ENCODE measurements around the gene LIG3. TPM values are rescaled to one million over a fixed set of nuclear protein-coding genes. Genes with fewer than 3 reads are reported as not detected.

Gene LIG3
- total RNA-seq, 1 experiment from 2014 or later = 25.5 TPM

DNA sequence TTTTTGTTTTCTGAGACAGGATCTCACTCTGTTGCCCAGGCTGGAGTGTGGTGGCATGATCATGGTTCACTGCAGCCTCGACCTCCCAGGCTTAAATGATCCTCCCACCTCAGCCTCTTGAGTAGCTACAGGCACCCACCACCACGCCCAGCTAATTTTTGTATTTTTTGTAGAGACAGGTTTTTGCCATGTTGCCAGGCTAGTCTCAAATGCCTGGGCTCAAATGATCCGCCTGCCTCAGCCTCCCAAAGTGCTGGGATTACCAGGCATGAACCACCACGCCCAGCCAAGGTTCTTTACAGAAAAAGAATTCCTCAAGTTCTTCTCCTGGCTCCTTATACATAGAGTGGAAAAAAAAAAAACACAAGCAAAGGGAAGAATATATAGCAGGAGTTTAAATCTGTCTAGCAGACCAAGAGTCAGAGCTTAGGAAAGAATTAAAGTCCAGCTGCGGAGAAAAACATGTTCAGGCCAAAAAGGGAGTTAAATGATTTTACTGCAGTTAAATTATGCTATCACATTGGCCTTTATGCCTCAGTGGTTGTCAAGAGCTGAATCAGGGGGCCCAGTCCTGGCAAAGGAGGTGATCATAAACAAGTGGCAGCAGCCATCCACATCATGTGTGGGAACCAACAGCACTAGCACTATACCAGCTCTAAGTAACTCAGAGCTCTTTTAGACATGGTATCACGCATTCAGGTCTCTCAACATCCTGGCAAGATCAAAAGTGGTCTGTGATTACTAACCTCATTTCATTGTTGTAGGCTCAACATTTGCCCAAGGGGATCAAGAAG lies 39.3 kb downstream of the LIG3 start:
- ChIA-PET CTCF (no interaction called here), POLR2A (ENCODE audit: unreplicated experiment) (interaction anchor here (0.6 kb wide), 1 partner anchor 68 kb away, joined by 6 read pairs; no protein-coding TSS in a partner anchor)
- no peaks in the 10 kb centered on the region for H3K79me2 ChIP-seq (ENCODE audit: low read depth)
- no TSS peak for BruUV-seq (replicated peaks)
- no peaks in the 10 kb centered on the region for H3K36me3 ChIP-seq (ENCODE audit: low read depth)
- H3K9me3 ChIP-seq (ENCODE audit: insufficient read depth, low read depth) = no peaks in the 10 kb centered on the region
- peaks cover 7% of the 10 kb centered on the region; the same call in 1 of the 2 replicates for H4K20me1 ChIP-seq (ENCODE audit: insufficient read depth)
- intact Hi-C loops (cut with micrococcal nuclease; ENCODE audit: unreplicated experiment) = loop anchor here (1.0 to 5.0 kb wide), 2 partner anchors 16 to 68 kb away; no protein-coding TSS in a partner anchor
- no peaks in the 10 kb centered on the region for H3K27me3 ChIP-seq (ENCODE audit: insufficient read depth, low read depth)
- peaks cover 29% of the 10 kb centered on the region; the same call in 1 of the 2 replicates for H3F3A ChIP-seq (ENCODE audit: insufficient read depth, low read depth)
- peak overlapping the region; percentile 38 for H3K4me2 ChIP-seq
- H3K4me3 ChIP-seq = no peak overlapping the region
- H3K4me1 ChIP-seq (replicated peaks; ENCODE audit: insufficient read depth) = peaks cover 35% of the 10 kb centered on the region
- DNase-seq = no peak
- 0 out of 2 replicates have a peak overlapping the region, but pooled peaks have one; percentile 24 for H3K27ac ChIP-seq
- TF ChIP-seq EZH2 (IDR thresholded peaks at IDR 0.05; ENCODE audit: low read depth) = no peak
- TF ChIP-seq, protein P1, sequence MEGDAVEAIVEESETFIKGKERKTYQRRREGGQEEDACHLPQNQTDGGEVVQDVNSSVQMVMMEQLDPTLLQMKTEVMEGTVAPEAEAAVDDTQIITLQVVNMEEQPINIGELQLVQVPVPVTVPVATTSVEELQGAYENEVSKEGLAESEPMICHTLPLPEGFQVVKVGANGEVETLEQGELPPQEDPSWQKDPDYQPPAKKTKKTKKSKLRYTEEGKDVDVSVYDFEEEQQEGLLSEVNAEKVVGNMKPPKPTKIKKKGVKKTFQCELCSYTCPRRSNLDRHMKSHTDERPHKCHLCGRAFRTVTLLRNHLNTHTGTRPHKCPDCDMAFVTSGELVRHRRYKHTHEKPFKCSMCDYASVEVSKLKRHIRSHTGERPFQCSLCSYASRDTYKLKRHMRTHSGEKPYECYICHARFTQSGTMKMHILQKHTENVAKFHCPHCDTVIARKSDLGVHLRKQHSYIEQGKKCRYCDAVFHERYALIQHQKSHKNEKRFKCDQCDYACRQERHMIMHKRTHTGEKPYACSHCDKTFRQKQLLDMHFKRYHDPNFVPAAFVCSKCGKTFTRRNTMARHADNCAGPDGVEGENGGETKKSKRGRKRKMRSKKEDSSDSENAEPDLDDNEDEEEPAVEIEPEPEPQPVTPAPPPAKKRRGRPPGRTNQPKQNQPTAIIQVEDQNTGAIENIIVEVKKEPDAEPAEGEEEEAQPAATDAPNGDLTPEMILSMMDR (conservative IDR thresholded peaks at IDR 0.05) = no peak
- no peak overlapping the region for H2AFZ ChIP-seq
- no peaks in the 10 kb centered on the region for H3K9me2 ChIP-seq (ENCODE audit: insufficient read depth)

DNA sequence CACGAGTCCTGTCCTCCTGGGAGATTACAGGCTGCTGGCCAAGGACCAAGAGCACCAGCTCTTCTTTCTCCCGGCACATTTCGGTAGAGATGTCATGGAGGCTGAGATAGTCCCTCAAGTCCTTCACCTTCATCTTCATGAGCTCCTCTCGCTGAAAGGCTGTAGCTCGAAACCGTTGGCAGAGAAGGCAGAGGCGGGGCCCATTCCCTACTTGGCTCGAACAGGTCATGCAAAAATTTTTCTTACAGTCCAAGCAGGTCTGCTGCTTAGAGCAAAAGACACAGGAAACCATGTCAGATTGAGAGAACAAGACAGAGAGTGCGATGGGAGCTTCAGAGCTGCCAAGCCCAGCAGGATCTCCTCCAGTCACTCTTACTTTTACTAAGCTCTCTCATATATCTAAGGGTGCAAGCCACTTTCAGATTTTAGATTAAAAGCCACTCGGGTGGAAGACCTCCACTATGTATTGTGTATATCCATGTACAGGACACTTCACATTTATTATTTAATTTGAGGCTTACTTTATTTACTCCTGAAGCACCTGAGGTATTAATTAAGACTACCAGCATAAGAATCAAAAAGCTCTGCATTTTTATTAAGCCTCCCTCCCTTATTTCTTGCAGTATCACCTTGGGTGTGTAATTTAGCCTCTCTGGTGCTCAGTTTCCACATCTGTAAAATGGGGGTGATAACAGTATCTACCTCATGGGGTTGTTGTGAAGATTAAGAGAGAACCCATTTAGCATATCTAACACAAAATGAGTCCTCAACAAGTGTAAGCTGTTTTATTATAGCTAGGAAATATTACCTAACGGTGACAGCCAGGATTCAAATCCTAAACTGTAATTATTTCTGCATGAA lies 41.4 kb downstream of the LIG3 start:
- Histone ChIP-seq H3K27me3 (ENCODE audit: insufficient read depth, low read depth) (no peaks in the 10 kb centered on the region), H3K9me3 (ENCODE audit: insufficient read depth, low read depth) (no peaks in the 10 kb centered on the region), H3K36me3 (ENCODE audit: low read depth) (no peaks in the 10 kb centered on the region), H3F3A (ENCODE audit: insufficient read depth, low read depth) (peaks cover 32% of the 10 kb centered on the region; the same call in 1 of the 2 replicates), H2AFZ (no peak overlapping the region), H3K4me3 (no peak overlapping the region), H3K27ac (peak overlapping the region; percentile 40; the same call in 1 of the 2 replicates), H3K4me2 (no peak overlapping the region), H3K4me1 (replicated peaks; ENCODE audit: insufficient read depth) (peaks cover 51% of the 10 kb centered on the region), H4K20me1 (ENCODE audit: insufficient read depth) (peaks cover 7% of the 10 kb centered on the region; the same call in 1 of the 2 replicates), H3K9me2 (ENCODE audit: insufficient read depth) (no peaks in the 10 kb centered on the region), H3K79me2 (ENCODE audit: low read depth) (no peaks in the 10 kb centered on the region)
- ChIA-PET CTCF (no interaction called here), POLR2A (ENCODE audit: unreplicated experiment) (no interaction called here)
- no TSS peak for BruUV-seq (replicated peaks)
- intact Hi-C loops (cut with micrococcal nuclease; ENCODE audit: unreplicated experiment) = loop anchor here (5.0 kb wide), 1 partner anchor 66 kb away; no protein-coding TSS in a partner anchor
- TF ChIP-seq, protein P1 (conservative IDR thresholded peaks at IDR 0.05) = no peak
- TF ChIP-seq EZH2 (IDR thresholded peaks at IDR 0.05; ENCODE audit: low read depth) = no peak
- no peak for DNase-seq

DNA sequence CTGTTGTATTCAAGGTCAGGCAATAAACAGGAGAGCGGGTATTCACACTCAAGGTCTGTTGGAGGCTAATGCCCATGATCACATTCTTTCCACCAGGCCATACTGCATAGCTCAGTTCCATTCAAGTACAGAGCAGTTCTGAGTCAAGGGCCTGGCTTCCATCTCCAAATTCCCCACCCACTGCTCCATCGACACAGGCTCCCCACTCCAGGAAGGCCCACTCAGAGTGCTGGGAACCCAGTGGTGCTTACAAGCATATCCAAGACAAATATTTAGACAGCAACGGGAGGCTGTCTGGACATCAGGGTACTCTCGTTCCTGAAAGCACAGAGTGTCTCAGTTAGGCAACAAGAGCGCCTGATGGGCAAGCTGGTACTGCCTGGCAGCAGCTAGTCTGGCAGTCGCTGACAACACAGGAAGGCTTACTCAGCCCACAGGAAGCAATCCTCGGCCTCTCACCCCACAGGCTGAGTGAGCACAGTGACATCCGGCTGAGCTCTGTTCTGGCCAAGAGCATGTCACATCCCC lies 42.3 kb downstream of the LIG3 start:
- no TSS peak for BruUV-seq (replicated peaks)
- Histone ChIP-seq H3K4me3 (no peak overlapping the region), H3K4me1 (replicated peaks; ENCODE audit: insufficient read depth) (peaks cover 51% of the 10 kb centered on the region), H3K9me2 (ENCODE audit: insufficient read depth) (no peaks in the 10 kb centered on the region), H4K20me1 (ENCODE audit: insufficient read depth) (peaks cover 7% of the 10 kb centered on the region; the same call in 1 of the 2 replicates), H3K27me3 (ENCODE audit: insufficient read depth, low read depth) (no peaks in the 10 kb centered on the region), H2AFZ (no peak overlapping the region), H3K79me2 (ENCODE audit: low read depth) (no peaks in the 10 kb centered on the region), H3K4me2 (peak overlapping the region; percentile 2; the same call in 1 of the 2 replicates), H3F3A (ENCODE audit: insufficient read depth, low read depth) (peaks cover 32% of the 10 kb centered on the region; the same call in 1 of the 2 replicates), H3K27ac (peak overlapping the region; percentile 40), H3K9me3 (ENCODE audit: insufficient read depth, low read depth) (no peaks in the 10 kb centered on the region), H3K36me3 (ENCODE audit: low read depth) (no peaks in the 10 kb centered on the region)
- no peak for TF ChIP-seq EZH2 (IDR thresholded peaks at IDR 0.05; ENCODE audit: low read depth)
- TF ChIP-seq, protein P1 (conservative IDR thresholded peaks at IDR 0.05) = no peak
- ChIA-PET CTCF (no interaction called here), POLR2A (ENCODE audit: unreplicated experiment) (no interaction called here)
- intact Hi-C loops (cut with micrococcal nuclease; ENCODE audit: unreplicated experiment) = loop anchor here (5.0 kb wide), 1 partner anchor 65 kb away; no protein-coding TSS in a partner anchor
- DNase-seq = peak in 1 of 2 experiments; percentile 61
